Stimulated activated memory B cell treated with anti-CD40 and anti-IgM and Interleukin-4, amounts not matched to agents 10 μg/mL and 1 μg/mL and 100 μg/mL, for 72 hours (primary cell): ENCODE results near the gene DMC1.
"Not testable (repeated sequence)": the region's sequence is repeated elsewhere in the genome, so short reads cannot be mapped to it uniquely, and the experiment has no call there.

Source experiments
- ATAC-seq: fragments of 150-1000 bp; cut with Tn5 transposase; 2 replicates; pipeline ENCODE4 v1.10.0; 2021
- H3K27ac Mint-ChIP-seq: one replicate; pipeline ENCODE4 v1.8.0; 2022; ENCODE audit warnings: mild to moderate bottlenecking, mixed read lengths
- H3K27me3 Mint-ChIP-seq: one replicate; pipeline ENCODE4 v1.8.0; 2022; ENCODE audit warnings: mixed read lengths
- H3K36me3 Mint-ChIP-seq: one replicate; pipeline ENCODE4 v1.8.0; 2022; ENCODE audit warnings: mixed read lengths
- H3K4me1 Mint-ChIP-seq: one replicate; pipeline ENCODE4 v1.8.0; 2022; ENCODE audit warnings: mixed read lengths
- H3K4me3 Mint-ChIP-seq: one replicate; pipeline ENCODE4 v1.8.0; 2022; ENCODE audit warnings: mild to moderate bottlenecking, moderate library complexity, mixed read lengths
- H3K9me3 Mint-ChIP-seq: one replicate; pipeline ENCODE4 v1.8.0; 2022; ENCODE audit warnings: mixed read lengths

The DMC1 gene

GRCh38 chr22:38471237-38471636 is 98.7 kb downstream of the DMC1 start:
- peaks cover 33% of the 10 kb centered on the region for H3K27me3 Mint-ChIP-seq
- H3K4me1 Mint-ChIP-seq, result peaks cover 12% of the 10 kb centered on the region
- H3K4me3 Mint-ChIP-seq, result no peak overlapping the region
- no peak for ATAC-seq
- H3K27ac Mint-ChIP-seq, result no peak overlapping the region
- H3K36me3 Mint-ChIP-seq, result no peaks in the 10 kb centered on the region
- H3K9me3 Mint-ChIP-seq, result no peaks in the 10 kb centered on the region

GRCh38 chr22:38470179-38470578 is 99.8 kb downstream of the DMC1 start:
- H3K27ac Mint-ChIP-seq, ATAC-seq, H3K4me3 Mint-ChIP-seq, H3K9me3 Mint-ChIP-seq, H3K36me3 Mint-ChIP-seq: not testable (repeated sequence)
- peaks cover 20% of the 10 kb centered on the region for H3K4me1 Mint-ChIP-seq
- H3K27me3 Mint-ChIP-seq, result peaks cover 43% of the 10 kb centered on the region

- ATAC-seq, result no peak
- H3K4me1 Mint-ChIP-seq, result peaks cover 20% of the 10 kb centered on the region
- H3K27me3 Mint-ChIP-seq, result peaks cover 51% of the 10 kb centered on the region
These were observed 100.6 kb downstream of the DMC1 start for GRCh38 chr22:38469306-38469781.

More at GRCh38 chr22:38469306-38469781, 100.6 kb downstream of the DMC1 start:
- H3K9me3 Mint-ChIP-seq, result no peaks in the 10 kb centered on the region
- no peak overlapping the region for H3K27ac Mint-ChIP-seq
- no peak overlapping the region for H3K4me3 Mint-ChIP-seq
- no peaks in the 10 kb centered on the region for H3K36me3 Mint-ChIP-seq
